Activated naive CD4-positive, alpha-beta T cell (primary cell): ENCODE results near the gene LRRC53.

Experiments
- DNase-seq, 4 experiments: peaks; one replicate each; lab custom pipeline; 2025; lab: John Stamatoyannopoulos, UW

Gene LRRC53

GRCh38 chr1:74430342-74430934 lies 82.0 kb downstream of the LRRC53 start:
- DNase-seq = no peak

GRCh38 chr1:74429580-74429979 lies 82.8 kb downstream of the LRRC53 start:
- DNase-seq = no peak

GRCh38 chr1:74427681-74428080 lies 84.7 kb downstream of the LRRC53 start:
- no peak for DNase-seq

DNA sequence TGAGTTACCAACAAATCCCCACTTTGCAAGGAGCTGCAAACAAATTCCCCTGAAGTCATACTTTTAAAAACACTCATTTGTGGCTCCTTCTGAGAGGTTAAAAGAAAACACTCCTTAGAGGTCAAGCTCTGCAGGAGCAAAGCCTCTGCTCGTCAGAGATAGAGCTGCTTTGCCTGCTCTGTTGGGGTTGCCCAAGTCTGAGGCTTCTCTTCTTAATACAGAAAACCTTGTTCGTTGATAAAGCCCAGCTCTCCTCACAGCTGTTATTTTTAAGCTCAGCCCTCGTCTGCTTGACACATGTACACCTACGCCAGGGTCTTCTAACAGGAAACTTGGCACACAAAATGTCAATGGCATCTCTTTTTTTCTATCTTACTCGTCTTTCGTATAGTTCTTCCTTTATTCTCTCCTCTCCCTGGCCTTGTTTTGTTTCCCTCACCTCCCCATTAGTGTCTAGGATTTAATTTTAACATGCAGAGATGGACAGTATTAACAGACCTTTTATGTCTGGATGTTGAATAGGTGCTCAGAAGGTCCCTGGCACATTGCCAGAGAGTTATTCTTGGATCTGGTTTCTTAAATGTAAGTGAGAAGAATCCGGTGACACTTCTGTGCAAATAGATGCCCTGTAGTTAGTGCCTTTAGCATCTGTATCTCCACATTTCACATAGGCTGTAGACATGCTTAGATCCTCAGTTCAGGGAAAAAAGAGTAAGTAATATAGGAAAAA lies 86.0 kb downstream of the LRRC53 start:
- no peak for DNase-seq

DNA sequence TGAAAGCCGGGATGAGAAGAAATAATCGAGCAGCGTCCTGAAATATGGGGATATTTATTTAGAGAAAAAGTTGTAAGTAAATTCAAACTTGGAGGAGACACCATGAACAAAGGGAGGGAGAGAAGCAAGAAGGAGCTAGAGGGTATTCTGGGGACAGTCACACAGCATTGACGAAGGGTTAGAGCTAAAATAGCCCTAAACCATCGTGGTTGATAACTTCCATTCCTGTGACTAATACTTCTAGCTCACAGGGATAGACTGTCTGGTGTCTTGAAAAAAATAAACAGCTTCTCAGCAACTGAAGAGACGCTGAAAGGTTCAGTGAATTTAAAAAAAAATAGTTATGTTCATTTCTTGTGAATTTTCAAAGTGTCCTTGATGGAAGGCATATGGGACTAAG lies 86.7 kb downstream of the LRRC53 start:
- DNase-seq = no peak

DNA sequence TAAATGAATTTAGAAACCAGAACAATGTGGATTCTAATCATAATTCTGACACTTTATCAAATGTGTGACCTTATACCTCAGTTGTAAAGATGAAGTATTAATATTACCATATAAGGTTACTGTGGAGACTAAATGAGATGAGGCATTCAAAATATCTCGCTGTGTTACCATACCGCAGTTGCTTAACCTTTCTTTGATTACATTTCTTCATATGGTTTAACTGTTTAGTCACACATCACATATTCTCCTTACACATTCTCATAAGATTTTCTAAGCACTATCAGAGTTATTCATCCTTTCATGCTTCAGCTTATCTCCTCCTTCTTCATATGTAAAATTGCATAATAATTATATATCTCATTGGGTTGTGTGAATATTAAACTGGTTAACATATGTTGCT lies 88.9 kb downstream of the LRRC53 start:
- DNase-seq = no peak

- DNase-seq = no peak
Measured at GRCh38 chr1:74422421-74423292, 89.8 kb downstream of the LRRC53 start.

DNA sequence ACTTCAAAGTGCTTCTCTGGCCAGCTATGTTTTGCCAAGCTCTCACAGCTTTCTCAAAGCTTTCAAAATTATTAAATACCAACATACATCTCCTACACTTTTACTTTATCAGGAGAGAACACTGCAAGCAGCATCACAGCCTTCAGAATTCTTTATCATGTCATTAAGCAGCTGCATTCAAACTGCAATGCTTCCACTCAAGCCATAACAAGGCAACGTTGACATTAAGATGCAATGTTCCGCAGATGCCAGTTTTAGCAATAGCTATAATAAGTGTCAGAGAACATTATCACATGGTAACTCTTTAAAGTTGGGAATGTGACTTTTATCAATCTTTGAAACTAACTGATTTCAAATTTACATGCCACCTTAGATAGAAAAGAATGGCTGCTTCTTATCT lies 91.9 kb downstream of the LRRC53 start:
- DNase-seq = no peak
